Fibroblast of the aortic adventitia (primary cell): Measurements from ENCODE around the gene CYP4F11. TPM values are rescaled to one million over a fixed set of nuclear protein-coding genes. Genes with fewer than 3 reads are reported as not detected.
"Not testable (repeated sequence)": the region's sequence is repeated elsewhere in the genome, so short reads cannot be mapped to it uniquely, and the experiment has no call there.

Experiments
- DNase-seq: peaks from one replicate; pipeline ENCODE4 v3.0.0-alpha.2; 2010; ENCODE audit warnings: low read depth
- H3K4me3 ChIP-seq: 2 replicates; pipeline ENCODE4 v1.5.1; 2011; ENCODE audit warnings: low read depth, mild to moderate bottlenecking, control low read depth, low read length, moderate library complexity
- total RNA-seq: library from RNA; depleted of rRNA; stranded (reverse); fragments of >200 nt; gene quantifications from 2 replicates; pipeline ENCODE4 v1.2.3, GENCODE V29; 2012; ENCODE audit warnings: low replicate concordance
- TF ChIP-seq, protein P1 (sequence below): IDR thresholded peaks from 2 replicates; pipeline ENCODE4 v1.5.1; 2011; ENCODE audit warnings: mild to moderate bottlenecking, low read length, control low read depth, inconsistent platforms; ENCODE audit not compliant: insufficient read depth

Gene CYP4F11
- total RNA-seq, 1 donor, result not detected

DNA sequence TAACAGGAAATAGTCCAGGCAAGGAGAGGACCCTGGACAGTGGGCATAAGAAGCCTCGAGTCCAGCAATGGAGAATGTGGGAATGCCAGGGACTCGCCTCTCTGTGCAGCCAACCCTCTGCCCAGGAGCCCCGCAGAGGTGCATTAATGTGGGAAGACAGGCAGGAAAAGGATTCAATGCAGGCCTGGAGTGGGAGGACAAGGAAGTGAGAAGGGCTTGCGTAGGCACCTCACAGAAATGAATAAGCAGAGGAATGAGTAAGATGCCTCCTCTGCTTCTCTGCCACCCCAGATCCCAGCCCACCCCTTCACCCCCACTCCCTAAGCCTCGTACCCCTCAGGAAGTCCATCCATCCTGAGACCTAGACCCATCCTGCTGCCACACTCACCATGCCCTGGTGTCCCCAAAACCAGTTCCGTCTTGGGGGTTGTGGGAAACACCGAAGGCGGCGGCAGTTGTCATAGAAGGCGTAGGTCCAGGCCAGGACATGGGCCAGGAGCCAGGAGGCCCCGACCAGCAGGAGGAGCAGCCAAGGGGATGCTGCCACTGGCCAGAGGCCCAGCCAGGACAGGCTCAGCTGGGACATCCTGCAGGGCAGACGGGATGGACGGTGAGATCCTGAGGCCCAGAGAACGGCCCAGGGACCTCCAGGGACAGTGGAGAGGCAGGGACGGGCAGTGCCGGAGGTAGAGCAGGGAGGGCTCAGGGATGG is 37.1 kb downstream of the CYP4F11 start:
- no peak overlapping the region for H3K4me3 ChIP-seq
- TF ChIP-seq, protein P1, sequence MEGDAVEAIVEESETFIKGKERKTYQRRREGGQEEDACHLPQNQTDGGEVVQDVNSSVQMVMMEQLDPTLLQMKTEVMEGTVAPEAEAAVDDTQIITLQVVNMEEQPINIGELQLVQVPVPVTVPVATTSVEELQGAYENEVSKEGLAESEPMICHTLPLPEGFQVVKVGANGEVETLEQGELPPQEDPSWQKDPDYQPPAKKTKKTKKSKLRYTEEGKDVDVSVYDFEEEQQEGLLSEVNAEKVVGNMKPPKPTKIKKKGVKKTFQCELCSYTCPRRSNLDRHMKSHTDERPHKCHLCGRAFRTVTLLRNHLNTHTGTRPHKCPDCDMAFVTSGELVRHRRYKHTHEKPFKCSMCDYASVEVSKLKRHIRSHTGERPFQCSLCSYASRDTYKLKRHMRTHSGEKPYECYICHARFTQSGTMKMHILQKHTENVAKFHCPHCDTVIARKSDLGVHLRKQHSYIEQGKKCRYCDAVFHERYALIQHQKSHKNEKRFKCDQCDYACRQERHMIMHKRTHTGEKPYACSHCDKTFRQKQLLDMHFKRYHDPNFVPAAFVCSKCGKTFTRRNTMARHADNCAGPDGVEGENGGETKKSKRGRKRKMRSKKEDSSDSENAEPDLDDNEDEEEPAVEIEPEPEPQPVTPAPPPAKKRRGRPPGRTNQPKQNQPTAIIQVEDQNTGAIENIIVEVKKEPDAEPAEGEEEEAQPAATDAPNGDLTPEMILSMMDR, result no peak
- no peak for DNase-seq

DNA sequence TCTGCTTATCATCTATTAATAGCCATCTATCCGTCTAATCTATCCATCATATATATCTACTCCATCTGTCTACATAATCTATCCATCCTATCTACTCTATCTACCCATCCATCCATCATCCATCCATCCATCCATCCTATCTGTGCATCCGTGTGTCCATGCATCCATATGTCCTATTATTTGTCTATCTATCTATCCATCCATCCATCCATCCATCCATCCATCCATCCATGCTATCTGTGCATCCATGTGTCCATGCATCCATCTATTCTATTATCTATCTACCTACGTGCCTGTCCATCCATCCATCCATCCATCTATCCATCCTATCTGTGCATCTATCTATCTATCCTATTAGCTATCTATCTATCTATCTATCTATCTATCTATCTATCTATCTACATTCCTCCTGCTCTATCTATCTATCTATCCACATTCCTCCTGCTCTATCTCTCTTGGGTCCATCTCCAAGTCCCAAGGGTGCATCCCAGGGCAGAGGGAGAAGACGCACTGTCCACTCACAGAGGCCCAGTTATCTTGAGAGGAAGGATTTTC is 38.4 kb downstream of the CYP4F11 start:
- no peak for DNase-seq
- TF ChIP-seq, protein P1, result no peak
- H3K4me3 ChIP-seq, result no peak overlapping the region

DNA sequence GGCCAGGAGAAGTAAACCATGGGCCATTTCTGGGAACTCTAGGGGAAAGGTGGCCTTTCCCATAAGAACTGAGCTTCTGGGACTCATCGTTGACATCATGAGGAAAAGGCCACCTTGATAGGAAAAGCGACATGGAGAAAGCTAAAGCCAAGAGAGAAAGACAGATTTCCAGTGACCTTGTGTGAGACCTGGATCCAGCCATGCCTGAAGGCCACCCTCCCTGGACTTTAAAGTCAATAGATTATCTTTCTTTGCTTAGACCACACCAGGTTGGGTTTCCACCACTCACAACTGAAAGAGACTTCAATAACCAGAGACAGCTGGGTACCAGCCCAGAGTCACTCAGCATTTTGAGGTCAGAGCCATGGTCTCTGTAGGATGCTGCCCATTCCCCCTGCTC is 40.0 kb downstream of the CYP4F11 start:
- H3K4me3 ChIP-seq, result no peak overlapping the region
- DNase-seq, result no peak
- TF ChIP-seq, protein P1, result no peak

DNA sequence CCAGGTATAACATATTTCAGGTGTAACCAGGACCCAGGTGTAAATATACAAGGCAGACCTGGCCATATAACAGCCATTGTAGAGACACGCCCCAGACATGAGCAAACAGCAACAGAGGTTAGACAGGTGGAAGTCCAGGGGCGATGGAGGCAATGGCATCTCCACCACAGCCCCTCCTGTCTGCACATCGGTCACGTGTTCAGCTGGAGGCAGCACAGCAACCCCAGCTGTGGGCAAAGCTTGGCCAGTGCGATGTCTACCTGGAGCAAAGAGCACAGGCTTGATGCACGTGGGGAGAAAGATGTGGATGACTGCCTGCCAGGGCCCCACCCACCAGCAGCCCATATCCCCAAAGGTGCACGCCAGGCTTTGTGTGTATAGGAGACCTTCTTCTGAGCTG is 40.9 kb downstream of the CYP4F11 start:
- no peak for DNase-seq
- no peak overlapping the region for H3K4me3 ChIP-seq
- TF ChIP-seq, protein P1, result no peak

DNA sequence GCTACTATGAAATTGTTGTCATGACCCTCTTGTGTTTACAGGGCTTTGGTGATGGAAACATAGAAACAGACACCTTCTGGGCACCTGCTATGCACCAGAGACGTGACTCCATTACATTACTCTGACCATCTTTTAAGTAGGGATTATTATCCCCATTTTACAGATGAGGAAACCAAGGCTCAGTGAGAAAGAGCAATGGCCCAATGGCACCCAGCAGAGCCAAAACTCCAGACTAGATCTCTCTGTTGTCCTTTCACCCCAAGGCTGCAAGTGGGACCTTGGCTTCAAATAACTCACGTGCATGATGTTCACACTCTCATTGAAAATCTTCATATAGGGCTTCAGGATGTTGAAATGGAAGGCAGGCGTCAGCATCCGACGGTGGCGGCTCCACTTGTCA is 42.3 kb downstream of the CYP4F11 start:
- DNase-seq, result no peak
- H3K4me3 ChIP-seq, result no peak overlapping the region
- TF ChIP-seq, protein P1, result no peak

DNA sequence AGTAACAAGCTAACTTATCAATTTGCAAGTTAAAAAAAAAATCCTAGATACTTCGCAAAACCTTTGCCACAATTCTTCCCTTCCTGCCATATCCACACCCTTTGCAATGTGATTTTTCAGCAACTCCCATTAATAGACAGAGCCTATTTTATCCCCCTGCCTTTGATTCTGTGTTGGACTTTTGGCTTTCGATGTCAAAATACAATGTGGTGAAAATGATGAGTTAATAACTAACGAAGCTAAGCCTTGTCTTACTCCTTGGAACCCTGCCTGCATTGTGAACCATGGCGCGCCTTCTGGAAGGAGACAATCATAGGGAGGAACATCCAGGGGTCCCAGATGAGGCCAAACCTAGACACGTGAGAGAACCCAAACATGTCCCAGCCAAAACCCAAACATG is 42.9 kb downstream of the CYP4F11 start:
- TF ChIP-seq, protein P1, result no peak
- no peak overlapping the region for H3K4me3 ChIP-seq
- DNase-seq, result no peak

DNA sequence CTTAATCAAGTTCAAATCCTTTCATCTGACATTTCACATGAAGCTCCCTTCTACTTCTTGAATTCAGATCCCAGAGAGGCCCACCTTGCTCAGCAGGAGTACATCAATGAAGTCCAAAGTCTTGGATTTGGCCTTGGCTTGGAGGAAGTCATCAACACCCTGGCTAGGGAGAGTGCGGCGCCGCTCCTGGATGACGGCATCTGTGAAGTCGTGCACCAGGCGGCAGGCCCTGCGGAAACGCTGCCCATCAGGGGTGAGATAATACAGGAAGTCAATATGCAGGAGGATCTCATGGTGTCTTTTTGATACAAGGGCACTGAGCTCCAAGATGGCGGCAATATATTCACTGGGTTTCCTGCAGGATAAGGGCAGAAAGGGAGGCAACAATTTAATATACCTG is 45.0 kb downstream of the CYP4F11 start:
- DNase-seq, result not testable (repeated sequence)

More for the DNA sequence above, 45.0 kb downstream of the CYP4F11 start:
- H3K4me3 ChIP-seq, result not testable (repeated sequence)
